PFSK-1 (cell line): Measurements from ENCODE around the gene TASOR2.

ENCODE experiments used
- FOXP2 ChIP-seq: optimal IDR thresholded peaks from 2 replicates; pipeline ENCODE3; 2011; ENCODE audit warnings: borderline replicate concordance, control low read depth, inconsistent platforms; ENCODE audit not compliant: insufficient read depth; ENCODE audit errors: extremely low read length, extremely low read depth
- POLR2AphosphoS5 ChIP-seq: IDR thresholded peaks from 2 replicates; pipeline ENCODE4 v1.6.1; 2012; ENCODE audit warnings: low read depth, mild to moderate bottlenecking, control low read depth, low read length, moderate library complexity
- REST ChIP-seq, 2 experiments: IDR thresholded peaks; 2 replicates each; pipeline versions ENCODE4 v1.6.1 to v1.8.0; 2011 to 2012; ENCODE audit warnings: low read depth in 2 of 2, low read length in 2 of 2, control low read depth in 1 of 2, inconsistent platforms in 1 of 2, mild to moderate bottlenecking in 1 of 2, moderate library complexity in 1 of 2; ENCODE audit not compliant: insufficient read depth in 1 of 2
- SIN3A ChIP-seq: IDR thresholded peaks from 2 replicates; pipeline ENCODE4 v1.6.1; 2012; ENCODE audit warnings: mild to moderate bottlenecking, low read length, moderate library complexity, borderline replicate concordance; ENCODE audit not compliant: insufficient read depth
- TAF1 ChIP-seq: IDR thresholded peaks from 2 replicates; pipeline ENCODE4 v1.6.1; 2012; ENCODE audit warnings: low read length, control low read depth, borderline replicate concordance; ENCODE audit not compliant: insufficient read depth

The TASOR2 gene

GRCh38 chr10:5688587-5688986 is 3.9 kb downstream of the TASOR2 start:
- no peak for TF ChIP-seq POLR2AphosphoS5
- no peak for TF ChIP-seq SIN3A
- TF ChIP-seq REST (IDR thresholded peaks at IDR 0.05; ENCODE audit: insufficient read depth in 1 of 2, low read depth in 2 of 2, low read length in 2 of 2) = no peak
- no peak for TF ChIP-seq FOXP2
- no peak for TF ChIP-seq TAF1

GRCh38 chr10:5691786-5692185 is 7.1 kb downstream of the TASOR2 start:
- no peak for TF ChIP-seq SIN3A
- TF ChIP-seq POLR2AphosphoS5 = no peak
- TF ChIP-seq TAF1 = no peak
- no peak for TF ChIP-seq FOXP2
- TF ChIP-seq REST (IDR thresholded peaks at IDR 0.05; ENCODE audit: insufficient read depth in 1 of 2, low read depth in 2 of 2, low read length in 2 of 2) = no peak

- TF ChIP-seq SIN3A = no peak
- TF ChIP-seq FOXP2 = no peak
- TF ChIP-seq POLR2AphosphoS5 = no peak
- TF ChIP-seq REST (IDR thresholded peaks at IDR 0.05; ENCODE audit: insufficient read depth in 1 of 2, low read depth in 2 of 2, low read length in 2 of 2) = no peak
- no peak for TF ChIP-seq TAF1
Observed at GRCh38 chr10:5692461-5693358, 8.1 kb downstream of the TASOR2 start.

GRCh38 chr10:5694573-5694972 is 9.9 kb downstream of the TASOR2 start:
- TF ChIP-seq POLR2AphosphoS5 = no peak
- TF ChIP-seq FOXP2 = no peak
- no peak for TF ChIP-seq TAF1
- TF ChIP-seq REST (IDR thresholded peaks at IDR 0.05; ENCODE audit: insufficient read depth in 1 of 2, low read depth in 2 of 2, low read length in 2 of 2) = no peak
- TF ChIP-seq SIN3A = no peak
